ENCODE data around the gene TXNDC16.
"Not testable (repeated sequence)": the region's sequence is repeated elsewhere in the genome, so short reads cannot be mapped to it uniquely, and the experiment has no call there.

TXNDC16 gene

DNA sequence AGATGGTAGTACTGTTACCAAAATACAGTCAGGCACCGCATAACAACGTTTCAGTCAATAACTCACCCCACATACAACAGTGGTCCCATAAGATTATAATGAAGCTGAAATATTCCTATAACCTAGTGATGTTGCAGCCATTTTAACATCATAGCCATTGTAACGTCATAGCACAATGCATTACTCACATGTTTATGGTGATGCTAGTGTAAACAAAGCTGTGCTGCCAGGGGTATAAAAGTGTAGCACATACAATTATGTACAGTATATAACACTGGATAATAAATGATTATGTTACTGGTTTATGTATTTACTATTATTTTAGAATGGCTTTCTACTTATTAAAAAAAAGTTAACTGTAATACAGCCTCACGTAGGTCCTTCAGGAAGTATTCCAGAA, 37.3 kb upstream of the TXNDC16 start:
- CTCF ChIA-PET, result no interaction called here
- POLR2A ChIA-PET (ENCODE audit: low non-redundant PET), result no interaction called here
- H3K27ac ChIP-seq, result no peak overlapping the region
- TF ChIP-seq, protein P1, sequence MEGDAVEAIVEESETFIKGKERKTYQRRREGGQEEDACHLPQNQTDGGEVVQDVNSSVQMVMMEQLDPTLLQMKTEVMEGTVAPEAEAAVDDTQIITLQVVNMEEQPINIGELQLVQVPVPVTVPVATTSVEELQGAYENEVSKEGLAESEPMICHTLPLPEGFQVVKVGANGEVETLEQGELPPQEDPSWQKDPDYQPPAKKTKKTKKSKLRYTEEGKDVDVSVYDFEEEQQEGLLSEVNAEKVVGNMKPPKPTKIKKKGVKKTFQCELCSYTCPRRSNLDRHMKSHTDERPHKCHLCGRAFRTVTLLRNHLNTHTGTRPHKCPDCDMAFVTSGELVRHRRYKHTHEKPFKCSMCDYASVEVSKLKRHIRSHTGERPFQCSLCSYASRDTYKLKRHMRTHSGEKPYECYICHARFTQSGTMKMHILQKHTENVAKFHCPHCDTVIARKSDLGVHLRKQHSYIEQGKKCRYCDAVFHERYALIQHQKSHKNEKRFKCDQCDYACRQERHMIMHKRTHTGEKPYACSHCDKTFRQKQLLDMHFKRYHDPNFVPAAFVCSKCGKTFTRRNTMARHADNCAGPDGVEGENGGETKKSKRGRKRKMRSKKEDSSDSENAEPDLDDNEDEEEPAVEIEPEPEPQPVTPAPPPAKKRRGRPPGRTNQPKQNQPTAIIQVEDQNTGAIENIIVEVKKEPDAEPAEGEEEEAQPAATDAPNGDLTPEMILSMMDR (conservative IDR thresholded peaks at IDR 0.05; ENCODE audit: low read depth), result no peak
- DNase-seq (ENCODE audit: low spot score), result no peak

DNA sequence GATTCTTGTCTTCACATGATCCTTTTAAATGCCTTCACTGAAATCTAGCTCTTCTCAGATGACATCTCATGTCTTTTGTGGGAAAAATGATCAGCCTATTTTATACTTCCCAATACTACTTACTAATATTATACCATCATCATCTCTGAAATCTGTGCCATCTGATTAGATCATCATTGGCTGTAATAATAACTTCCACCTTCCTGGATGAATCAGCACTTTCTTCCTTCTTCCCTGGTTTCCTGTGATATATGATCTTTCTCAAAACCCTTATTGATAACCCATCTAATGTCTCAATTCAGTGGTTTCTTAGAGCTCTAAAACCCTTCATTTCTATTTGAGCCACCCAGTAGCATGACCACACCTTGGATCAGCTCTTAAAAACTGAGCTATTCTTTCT, 31.2 kb upstream of the TXNDC16 start:
- H3K27ac ChIP-seq, result no peak overlapping the region
- ChIA-PET POLR2A (ENCODE audit: low non-redundant PET) (interaction anchor here (0.7 kb wide), 1 partner anchor 29 kb away, joined by 4 read pairs; no protein-coding TSS in a partner anchor), CTCF (no interaction called here)
- TF ChIP-seq, protein P1 (conservative IDR thresholded peaks at IDR 0.05; ENCODE audit: low read depth), result no peak
- peak; percentile 3 for DNase-seq (ENCODE audit: low spot score)

DNA sequence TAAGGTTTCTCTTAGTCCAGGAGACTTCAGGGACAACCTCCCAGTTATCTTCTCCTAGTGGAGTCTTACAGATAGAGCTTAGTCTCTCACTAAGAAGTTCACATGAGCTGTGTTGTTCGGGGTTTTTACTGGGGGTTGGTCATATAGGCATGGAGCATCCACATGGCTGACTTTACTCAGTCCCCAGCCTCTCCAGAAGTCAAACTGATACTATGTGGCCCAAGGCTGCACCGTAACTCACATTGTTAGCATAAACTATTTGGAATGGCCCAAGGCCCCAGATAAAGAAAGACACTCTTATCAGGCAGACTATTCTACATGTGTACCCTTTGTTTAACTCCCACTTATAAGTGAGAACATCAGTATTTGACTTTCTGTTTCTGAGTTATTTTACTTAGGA, 23.6 kb upstream of the TXNDC16 start:
- TF ChIP-seq, protein P1 (conservative IDR thresholded peaks at IDR 0.05; ENCODE audit: low read depth), result no peak
- ChIA-PET POLR2A (ENCODE audit: low non-redundant PET) (no interaction called here), CTCF (no interaction called here)
- H3K27ac ChIP-seq, result no peak overlapping the region
- no peak for DNase-seq (ENCODE audit: low spot score)

DNA sequence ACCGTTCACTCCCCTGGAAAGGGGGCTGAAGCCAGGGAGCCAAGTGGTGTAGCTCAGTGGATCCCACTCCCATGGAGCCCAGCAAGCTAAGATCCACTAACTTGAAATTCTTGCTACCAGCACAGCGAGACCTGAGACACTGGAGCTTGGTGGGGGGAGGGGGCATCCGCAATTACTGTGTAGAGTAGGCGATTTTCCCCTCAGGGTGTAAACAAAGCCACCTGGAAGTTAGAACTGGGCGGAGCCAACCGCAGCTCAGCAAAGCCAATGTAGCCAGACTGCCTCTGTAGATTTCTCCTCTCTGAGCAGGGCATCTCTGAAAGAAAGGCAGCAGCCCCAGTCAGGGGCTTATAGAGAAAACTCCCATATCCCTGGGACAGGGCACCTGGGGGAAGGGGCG, 16.1 kb upstream of the TXNDC16 start:
- CTCF ChIA-PET; POLR2A ChIA-PET (ENCODE audit: low non-redundant PET); DNase-seq (ENCODE audit: low spot score); H3K27ac ChIP-seq: not testable (repeated sequence)

DNA sequence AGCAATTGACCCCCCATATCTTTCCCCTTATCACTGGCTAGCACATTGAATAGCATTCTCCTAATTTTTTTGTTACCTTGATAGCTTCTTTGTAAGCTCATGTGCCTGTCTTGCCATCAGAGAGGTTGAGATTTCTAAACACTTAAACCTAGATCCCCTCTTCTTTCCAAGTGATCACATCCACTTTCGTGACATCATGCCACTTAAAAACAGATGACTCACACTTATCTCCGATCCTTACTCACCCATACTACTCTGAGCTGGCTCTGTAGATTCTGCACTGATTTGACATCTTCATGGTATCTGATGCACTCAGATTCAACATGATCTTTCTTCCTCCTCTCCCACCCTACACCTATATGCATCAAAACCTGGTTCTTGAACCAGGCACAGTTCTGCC, 10.8 kb upstream of the TXNDC16 start:
- peak; percentile 26 for DNase-seq (ENCODE audit: low spot score)
- CTCF ChIA-PET, result no interaction called here
- POLR2A ChIA-PET (ENCODE audit: low non-redundant PET), result interaction anchor here (0.6 kb wide), 1 partner anchor 934 kb away, joined by 4 read pairs; no protein-coding TSS in a partner anchor
- TF ChIP-seq, protein P1 (conservative IDR thresholded peaks at IDR 0.05; ENCODE audit: low read depth), result no peak
- H3K27ac ChIP-seq, result no peak overlapping the region

DNA sequence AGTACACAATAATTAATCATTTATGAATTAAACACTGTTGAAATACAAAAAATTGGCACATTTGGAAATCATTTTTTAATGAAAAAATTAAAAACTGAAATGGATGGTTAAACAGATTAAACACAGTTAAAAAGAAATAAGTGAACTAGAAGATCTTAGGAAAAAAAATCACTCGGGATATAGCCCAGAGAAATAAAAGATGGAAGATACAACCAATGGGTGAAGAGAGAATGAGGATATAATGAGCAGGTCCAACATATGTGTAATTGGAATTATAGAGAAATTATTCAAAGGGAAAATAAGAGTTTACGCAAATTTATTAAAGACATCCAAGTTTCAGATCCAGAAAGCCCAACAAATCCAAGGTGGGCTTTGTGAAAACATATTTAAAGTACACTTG, 6.4 kb upstream of the TXNDC16 start:
- CTCF ChIA-PET, result interaction anchor here (0.6 kb wide), 1 partner anchor 111 kb away, joined by 5 read pairs; no protein-coding TSS in a partner anchor
- POLR2A ChIA-PET (ENCODE audit: low non-redundant PET), result no interaction called here
- DNase-seq (ENCODE audit: low spot score), result no peak
- TF ChIP-seq, protein P1 (conservative IDR thresholded peaks at IDR 0.05; ENCODE audit: low read depth), result no peak
- no peak overlapping the region for H3K27ac ChIP-seq

DNA sequence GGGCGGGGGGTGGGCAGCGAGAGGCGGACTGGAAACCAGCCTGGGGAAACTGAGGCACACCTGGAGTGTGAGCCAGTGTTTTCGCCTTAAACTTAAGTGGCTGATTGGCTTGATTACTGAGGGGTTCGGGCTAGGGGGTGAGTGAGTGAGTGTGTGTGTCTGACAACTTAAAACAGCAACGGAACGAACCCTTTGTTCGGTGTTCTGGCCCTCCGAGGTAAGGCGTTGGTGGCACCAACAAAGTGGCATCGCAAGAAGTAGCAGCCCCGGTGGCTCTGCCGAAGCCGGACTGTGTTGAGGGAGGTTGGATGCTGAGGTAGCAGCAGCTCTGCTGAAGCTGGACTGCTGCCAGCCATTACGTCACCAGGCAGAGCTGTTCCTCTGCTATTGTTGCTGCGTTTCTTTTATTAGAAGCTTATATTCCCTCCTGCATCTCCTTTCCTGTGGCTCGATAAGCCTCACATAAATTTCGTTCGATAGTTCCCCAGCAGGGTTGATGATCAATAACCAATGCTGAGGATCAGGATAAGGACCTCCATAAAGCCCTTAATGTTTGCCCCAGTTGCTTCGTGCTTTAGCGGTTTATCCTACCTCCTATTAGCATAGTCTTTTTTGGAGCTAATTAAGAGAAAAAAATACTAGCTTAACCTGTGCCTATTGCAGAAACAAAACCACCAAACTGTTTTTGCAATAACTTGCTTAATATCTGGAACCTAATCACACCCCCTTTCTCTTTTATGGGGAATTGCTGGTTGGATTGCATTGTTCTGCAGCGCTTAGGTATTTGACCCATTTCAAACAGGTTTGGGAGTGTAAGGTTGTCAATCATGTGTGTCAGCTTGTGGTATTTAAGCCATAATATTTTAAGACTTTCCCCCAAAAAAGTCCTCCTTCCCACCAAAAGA, 1.6 kb upstream of the TXNDC16 start:
- TF ChIP-seq, protein P1 (conservative IDR thresholded peaks at IDR 0.05; ENCODE audit: low read depth), result no peak
- ChIA-PET CTCF (interaction anchor here (0.6 to 0.8 kb wide), 2 partner anchors 1230 to 1712 kb away, joined by 3 read pairs; no protein-coding TSS in a partner anchor), POLR2A (ENCODE audit: low non-redundant PET) (no interaction called here)
- peak overlapping the region; percentile 86; the same call in 1 of the 2 replicates for H3K27ac ChIP-seq
- DNase-seq (ENCODE audit: low spot score), result peak; percentile 64

Measured in RWPE1 (cell line).